ENCODE data around the gene HACD2. TPM values are rescaled to one million over a fixed set of nuclear protein-coding genes. Genes with fewer than 3 reads are reported as not detected.

HACD2 gene
- total RNA-seq, 2 experiments from 2014 or later: 24.3 to 28.8 TPM

DNA sequence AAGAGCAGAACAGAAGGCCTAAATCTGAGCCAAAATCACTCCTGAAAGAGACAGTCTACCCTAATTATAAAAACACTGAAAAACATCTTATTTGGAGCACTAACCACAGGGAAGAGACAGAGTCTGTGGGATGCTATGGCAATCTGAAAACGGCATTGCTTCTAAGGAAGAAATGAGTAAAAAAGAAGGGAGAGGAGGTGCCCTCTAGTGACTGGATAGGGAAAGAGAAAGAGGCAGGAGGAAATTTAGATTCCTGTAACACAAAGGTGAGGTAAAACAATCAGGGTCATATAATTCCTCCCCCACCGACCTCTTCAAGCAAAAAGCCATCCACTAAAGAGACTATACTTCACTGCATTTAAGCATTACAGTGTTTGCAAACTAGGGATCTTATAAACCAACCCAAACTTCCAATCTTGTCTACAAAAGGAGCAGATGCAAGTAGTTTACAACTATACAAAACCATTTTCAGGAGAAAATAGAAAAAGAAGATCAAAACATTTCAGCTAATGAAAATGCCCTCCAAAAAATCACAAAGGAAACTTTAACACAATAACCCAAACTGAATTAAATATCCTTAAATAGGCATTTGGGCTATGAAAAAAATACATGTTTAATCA, 32.6 kb downstream of the HACD2 start:
- Mint-ChIP-seq H3K4me1 (no peaks in the 10 kb centered on the region), H3K4me3 (no peak overlapping the region), H3K27me3 (no peaks in the 10 kb centered on the region), H3K36me3 (ENCODE audit: low read depth) (peaks cover 13% of the 10 kb centered on the region), H3K9me3 (no peaks in the 10 kb centered on the region), H3K27ac (no peak overlapping the region)
- CTCF ChIA-PET: interaction anchor here (0.7 to 1.3 kb wide), 2 partner anchors 12 to 475 kb away, joined by 5 read pairs; no protein-coding TSS in a partner anchor
- no peak for DNase-seq
- POLR2A ChIA-PET: no interaction called here

DNA sequence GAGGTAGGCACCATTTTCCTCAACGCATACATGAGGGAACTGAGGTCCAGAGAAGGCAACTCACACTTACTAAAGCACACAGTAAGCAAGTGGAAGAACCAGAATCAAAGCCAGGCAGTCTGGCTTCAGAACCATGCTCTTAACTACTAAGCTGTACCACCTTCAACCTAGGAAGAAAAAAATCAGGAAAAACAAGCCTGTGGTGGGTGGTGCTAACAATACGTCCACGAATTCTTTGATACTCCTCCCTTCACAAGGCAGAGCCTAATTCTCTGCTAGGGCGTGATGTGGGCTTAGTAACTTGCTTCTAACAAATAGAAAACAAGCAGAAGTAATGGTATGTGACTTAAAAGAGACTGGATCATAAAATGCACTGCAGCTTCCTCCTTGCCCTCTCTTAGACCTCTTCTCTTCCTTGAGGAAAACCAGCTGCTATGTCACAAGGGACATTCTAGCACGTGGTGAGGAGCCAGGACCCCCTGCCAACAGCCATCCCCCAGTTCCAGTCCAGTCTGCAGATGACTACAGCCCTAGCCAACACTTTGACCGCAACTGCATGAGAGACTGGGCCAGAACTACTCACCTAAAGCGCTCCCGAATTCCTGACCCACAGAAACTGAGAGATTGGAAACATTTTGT, 36.9 kb downstream of the HACD2 start:
- Mint-ChIP-seq H3K27ac (no peak overlapping the region), H3K9me3 (no peaks in the 10 kb centered on the region), H3K27me3 (no peaks in the 10 kb centered on the region), H3K36me3 (ENCODE audit: low read depth) (peaks cover 7% of the 10 kb centered on the region), H3K4me3 (no peak overlapping the region), H3K4me1 (no peaks in the 10 kb centered on the region)
- no peak for DNase-seq
- ChIA-PET POLR2A (no interaction called here), CTCF (no interaction called here)

DNA sequence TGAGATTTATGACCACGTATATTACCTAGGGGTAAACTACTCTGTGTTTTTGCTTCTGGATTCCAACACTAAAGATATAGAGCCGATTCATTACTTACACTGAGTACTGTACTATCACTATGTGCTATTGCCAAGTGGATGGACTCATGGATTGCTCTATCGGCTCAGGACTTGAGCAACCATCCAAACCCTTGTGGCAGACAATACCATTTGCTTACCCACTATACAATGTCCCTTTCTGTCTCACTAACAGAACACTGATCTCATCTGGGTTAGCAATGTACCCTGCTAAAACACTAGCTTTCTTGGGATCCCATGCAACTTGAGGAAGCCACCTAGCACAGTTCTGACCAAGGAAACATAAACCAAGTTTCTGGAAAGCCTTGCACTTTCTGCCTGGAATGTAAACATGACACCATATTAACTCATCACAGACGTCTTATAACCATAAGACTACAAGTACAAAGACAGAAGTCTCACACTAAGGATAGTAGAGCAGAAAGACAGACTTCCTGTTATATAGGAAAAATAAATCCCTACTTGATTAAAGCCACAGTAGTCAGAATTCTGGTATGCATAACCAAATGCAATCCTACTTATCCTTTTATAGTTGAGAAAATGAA, 38.6 kb downstream of the HACD2 start:
- Mint-ChIP-seq H3K36me3 (ENCODE audit: low read depth) (peaks cover 7% of the 10 kb centered on the region), H3K9me3 (no peaks in the 10 kb centered on the region), H3K27ac (no peak overlapping the region), H3K4me1 (no peaks in the 10 kb centered on the region), H3K4me3 (no peak overlapping the region), H3K27me3 (no peaks in the 10 kb centered on the region)
- CTCF ChIA-PET: no interaction called here
- DNase-seq: no peak
- POLR2A ChIA-PET: no interaction called here

DNA sequence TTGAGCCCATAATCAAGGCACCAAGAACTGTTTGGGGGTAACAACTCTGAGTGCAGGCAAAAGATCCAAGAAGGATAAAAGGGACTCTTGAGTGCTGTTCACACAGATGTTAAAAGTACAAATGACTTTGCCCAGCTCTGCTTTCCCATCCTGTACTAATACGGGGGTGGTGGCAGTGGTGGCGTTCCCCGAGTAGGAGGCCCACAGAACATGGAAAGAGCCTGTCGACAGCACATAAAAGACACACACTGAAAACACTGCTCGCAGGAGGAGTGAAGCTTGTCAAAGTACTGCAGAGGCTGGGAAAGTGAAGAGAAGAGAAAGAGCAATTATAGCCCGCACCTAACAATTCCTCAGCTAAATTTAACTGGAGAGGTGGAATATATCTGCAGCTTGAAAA, 40.9 kb downstream of the HACD2 start:
- Mint-ChIP-seq H3K27me3 (no peaks in the 10 kb centered on the region), H3K4me1 (peaks cover 4% of the 10 kb centered on the region), H3K36me3 (ENCODE audit: low read depth) (no peaks in the 10 kb centered on the region), H3K4me3 (no peak overlapping the region), H3K27ac (no peak overlapping the region), H3K9me3 (no peaks in the 10 kb centered on the region)
- DNase-seq: no peak
- CTCF ChIA-PET: no interaction called here
- POLR2A ChIA-PET: no interaction called here

DNA sequence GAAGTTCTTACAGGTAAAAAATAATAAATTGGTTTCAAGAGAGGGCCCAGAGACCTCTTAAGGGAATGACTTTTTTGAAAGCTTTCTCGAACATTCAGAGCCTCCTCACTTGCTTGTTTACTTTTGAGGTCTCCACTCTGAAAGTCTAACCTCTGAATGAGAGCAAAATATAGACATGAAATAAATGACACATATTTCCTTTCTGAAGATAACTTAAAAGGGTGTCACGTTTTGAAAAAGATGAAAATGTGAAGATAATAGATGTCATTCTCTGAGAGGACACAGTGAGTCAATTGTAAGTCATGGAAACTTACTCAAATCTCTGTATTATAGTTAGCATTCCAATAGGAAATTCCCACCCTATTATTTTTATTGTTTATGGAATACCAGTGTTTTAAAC, 44.6 kb downstream of the HACD2 start:
- CTCF ChIA-PET: no interaction called here

DNA sequence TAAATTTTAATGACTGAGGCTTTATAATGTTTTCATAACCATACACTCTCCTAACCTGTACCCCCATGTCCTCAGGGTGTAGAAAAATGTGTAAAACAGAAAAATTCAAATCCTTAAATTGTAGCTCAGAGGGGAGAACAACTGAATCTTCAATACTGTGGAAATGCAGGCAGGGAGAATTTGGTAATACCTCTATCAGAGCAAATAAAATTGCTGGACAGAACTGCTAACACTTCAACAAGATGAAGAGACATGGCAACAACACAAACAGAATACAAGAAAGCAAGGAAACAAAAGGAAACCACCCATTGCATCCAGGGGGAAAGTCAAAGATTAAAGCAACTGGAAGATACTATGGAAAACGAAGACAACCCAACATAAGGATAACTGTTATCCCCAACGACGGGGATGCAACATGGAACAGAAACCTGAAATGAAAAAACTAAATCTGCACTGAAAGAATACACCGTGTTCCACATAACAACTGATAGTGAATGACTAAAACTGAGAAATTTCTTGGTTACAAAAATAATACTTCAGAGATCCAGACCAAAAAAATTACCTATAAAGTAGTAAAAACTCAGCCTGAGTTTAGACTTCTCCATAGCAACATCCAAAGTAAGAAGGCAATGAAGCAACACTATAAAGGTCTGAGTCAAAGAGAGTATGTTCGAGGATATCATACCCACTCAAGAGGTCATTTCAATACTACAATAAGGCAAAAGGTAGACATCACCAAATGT, 48.5 kb downstream of the HACD2 start:
- peaks cover 4% of the 10 kb centered on the region for H3K4me1 Mint-ChIP-seq
- H3K9me3 Mint-ChIP-seq: no peaks in the 10 kb centered on the region
- H3K36me3 Mint-ChIP-seq (ENCODE audit: low read depth): no peaks in the 10 kb centered on the region
- H3K27ac Mint-ChIP-seq: no peak overlapping the region
- H3K27me3 Mint-ChIP-seq: no peaks in the 10 kb centered on the region
- no peak overlapping the region for H3K4me3 Mint-ChIP-seq
- ChIA-PET POLR2A (no interaction called here), CTCF (no interaction called here)
- no peak for DNase-seq

More for the DNA sequence above, 44.6 kb downstream of the HACD2 start:
- H3K27ac Mint-ChIP-seq: no peak overlapping the region
- no peaks in the 10 kb centered on the region for H3K36me3 Mint-ChIP-seq (ENCODE audit: low read depth)
- POLR2A ChIA-PET: no interaction called here
- DNase-seq: no peak
- H3K9me3 Mint-ChIP-seq: no peaks in the 10 kb centered on the region
- H3K4me1 Mint-ChIP-seq: peaks cover 4% of the 10 kb centered on the region
- no peak overlapping the region for H3K4me3 Mint-ChIP-seq
- no peaks in the 10 kb centered on the region for H3K27me3 Mint-ChIP-seq

DNA sequence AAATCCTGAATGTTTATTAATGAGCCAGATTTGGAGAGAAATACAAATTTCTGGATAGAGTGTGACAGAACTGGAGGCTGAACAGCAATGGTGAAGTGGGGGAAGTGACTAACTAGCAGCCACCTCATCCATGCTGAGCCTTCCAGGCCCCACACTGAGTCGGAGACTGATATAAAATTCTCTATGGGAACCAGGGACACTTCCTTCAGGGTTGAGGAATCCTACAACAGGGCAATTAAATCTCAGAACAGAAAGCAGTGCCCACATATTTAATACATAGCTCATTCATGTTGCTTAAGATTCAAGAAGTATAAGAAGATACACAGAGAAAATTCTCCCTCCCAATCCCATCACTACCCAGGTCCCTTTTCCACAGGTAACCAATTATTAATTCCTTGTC, 49.3 kb downstream of the HACD2 start:
- no peaks in the 10 kb centered on the region for H3K36me3 Mint-ChIP-seq (ENCODE audit: low read depth)
- H3K27ac Mint-ChIP-seq: no peak overlapping the region
- H3K9me3 Mint-ChIP-seq: no peaks in the 10 kb centered on the region

DNA sequence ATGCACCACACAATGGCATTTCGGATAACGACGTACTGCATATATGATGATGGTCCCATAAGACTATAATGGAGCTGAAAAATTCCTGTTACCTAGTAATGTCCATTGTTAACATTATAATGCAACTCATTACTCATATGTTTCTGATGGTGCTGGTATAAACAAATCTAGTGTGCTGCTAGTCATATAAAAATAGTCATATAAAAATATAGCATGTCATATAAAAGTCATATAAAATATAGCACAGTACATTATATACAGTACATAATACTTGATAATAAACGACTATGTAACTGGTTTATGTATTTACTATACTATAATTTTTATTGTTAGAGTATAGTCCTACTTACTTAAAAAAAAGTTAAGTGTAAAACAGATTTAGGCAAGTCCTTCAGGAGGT, 50.6 kb downstream of the HACD2 start:
- no peak overlapping the region for H3K4me3 Mint-ChIP-seq
- CTCF ChIA-PET: no interaction called here

More for the DNA sequence above, 49.3 kb downstream of the HACD2 start:
- ChIA-PET POLR2A (no interaction called here), CTCF (no interaction called here)
- H3K4me3 Mint-ChIP-seq: no peak overlapping the region
- DNase-seq: no peak
- no peaks in the 10 kb centered on the region for H3K27me3 Mint-ChIP-seq
- peaks cover 4% of the 10 kb centered on the region for H3K4me1 Mint-ChIP-seq

DNA sequence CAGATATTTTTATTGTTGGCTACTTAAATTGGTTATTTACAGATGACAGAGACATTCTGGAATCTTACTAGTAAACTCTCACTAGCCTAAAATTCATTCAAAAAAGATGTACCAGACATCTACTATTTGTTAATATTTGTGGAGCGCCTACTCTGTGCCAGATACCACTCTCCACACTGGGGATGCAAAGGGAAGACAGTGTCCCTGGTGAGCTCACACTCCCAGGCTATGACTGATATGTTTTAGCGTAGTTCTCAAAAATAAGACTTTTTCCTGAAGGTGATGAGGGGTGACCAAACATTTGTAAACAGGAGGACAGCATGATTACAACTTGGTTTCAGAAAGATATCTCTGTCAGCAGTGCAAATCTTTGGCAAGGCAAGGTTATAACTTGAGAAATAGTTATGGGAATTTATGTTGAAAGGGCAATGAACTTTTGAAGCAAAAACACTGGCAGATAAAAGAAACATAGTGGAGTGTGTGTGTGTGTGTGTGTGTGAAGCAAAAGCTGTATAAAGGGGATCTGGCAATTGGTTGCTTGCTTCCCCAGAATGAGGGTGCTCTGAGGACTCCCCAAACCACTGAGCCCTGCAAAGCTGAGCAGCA, 51.2 kb downstream of the HACD2 start:
- Mint-ChIP-seq H3K27me3 (no peaks in the 10 kb centered on the region), H3K4me3 (no peak overlapping the region), H3K36me3 (ENCODE audit: low read depth) (no peaks in the 10 kb centered on the region), H3K4me1 (no peaks in the 10 kb centered on the region), H3K9me3 (no peaks in the 10 kb centered on the region), H3K27ac (no peak overlapping the region)
- no peak for DNase-seq
- CTCF ChIA-PET: interaction anchor here (0.7 kb wide), 1 partner anchor 774 kb away, joined by 3 read pairs; no protein-coding TSS in a partner anchor
- POLR2A ChIA-PET: no interaction called here

More for the DNA sequence above, 50.6 kb downstream of the HACD2 start:
- no peak for DNase-seq
- H3K27ac Mint-ChIP-seq: no peak overlapping the region
- H3K9me3 Mint-ChIP-seq: no peaks in the 10 kb centered on the region
- no peaks in the 10 kb centered on the region for H3K4me1 Mint-ChIP-seq
- no peaks in the 10 kb centered on the region for H3K36me3 Mint-ChIP-seq (ENCODE audit: low read depth)
- H3K27me3 Mint-ChIP-seq: no peaks in the 10 kb centered on the region
- POLR2A ChIA-PET: no interaction called here

DNA sequence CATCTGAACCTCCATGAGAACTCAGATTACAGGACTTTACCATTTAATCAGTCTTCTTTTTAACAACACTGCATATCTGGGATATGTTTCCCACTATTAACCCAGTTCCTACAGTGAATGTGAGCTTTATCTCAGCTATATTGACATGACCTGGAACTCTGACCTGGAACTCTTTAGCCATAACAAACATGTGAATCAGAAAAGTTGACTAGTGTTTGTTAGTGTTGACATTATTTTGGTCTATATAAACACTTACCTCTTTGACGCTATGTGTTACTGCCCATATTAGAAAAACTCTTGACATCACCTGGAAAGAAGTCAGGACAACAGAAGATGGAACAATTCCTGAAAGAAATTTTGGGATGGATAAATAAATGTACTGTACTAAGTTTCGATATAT, 56.7 kb downstream of the HACD2 start:
- Mint-ChIP-seq H3K27ac (no peak overlapping the region), H3K4me3 (no peak overlapping the region), H3K9me3 (no peaks in the 10 kb centered on the region), H3K27me3 (no peaks in the 10 kb centered on the region), H3K4me1 (peaks cover 16% of the 10 kb centered on the region), H3K36me3 (ENCODE audit: low read depth) (peaks cover 12% of the 10 kb centered on the region)
- DNase-seq: no peak
- CTCF ChIA-PET: interaction anchor here (0.6 kb wide), 1 partner anchor 157 kb away, joined by 5 read pairs; no protein-coding TSS in a partner anchor
- POLR2A ChIA-PET: no interaction called here

DNA sequence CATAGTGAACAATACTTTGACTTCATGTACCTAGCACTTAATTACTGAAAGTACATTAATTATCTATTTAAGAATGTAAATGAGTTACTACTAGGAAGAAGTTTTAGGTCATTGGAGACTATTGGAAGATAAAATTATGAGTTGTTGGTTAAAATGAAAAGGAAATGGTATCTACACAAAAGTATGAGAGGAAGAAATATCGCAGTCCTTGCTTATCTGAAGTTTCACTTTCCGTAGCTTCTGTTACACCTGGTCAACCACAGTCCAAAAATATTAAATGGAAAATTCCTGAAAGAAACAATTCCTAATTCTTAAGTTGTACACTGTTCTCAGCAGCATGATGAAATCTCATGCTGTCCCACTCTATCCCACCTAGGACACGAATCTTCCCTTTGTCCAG, 57.8 kb downstream of the HACD2 start:
- DNase-seq: no peak
- no peaks in the 10 kb centered on the region for H3K9me3 Mint-ChIP-seq
- ChIA-PET CTCF (no interaction called here), POLR2A (no interaction called here)
- no peak overlapping the region for H3K4me3 Mint-ChIP-seq
- H3K27ac Mint-ChIP-seq: no peak overlapping the region
- H3K4me1 Mint-ChIP-seq: peaks cover 25% of the 10 kb centered on the region
- H3K36me3 Mint-ChIP-seq (ENCODE audit: low read depth): peaks cover 12% of the 10 kb centered on the region
- H3K27me3 Mint-ChIP-seq: no peaks in the 10 kb centered on the region

DNA sequence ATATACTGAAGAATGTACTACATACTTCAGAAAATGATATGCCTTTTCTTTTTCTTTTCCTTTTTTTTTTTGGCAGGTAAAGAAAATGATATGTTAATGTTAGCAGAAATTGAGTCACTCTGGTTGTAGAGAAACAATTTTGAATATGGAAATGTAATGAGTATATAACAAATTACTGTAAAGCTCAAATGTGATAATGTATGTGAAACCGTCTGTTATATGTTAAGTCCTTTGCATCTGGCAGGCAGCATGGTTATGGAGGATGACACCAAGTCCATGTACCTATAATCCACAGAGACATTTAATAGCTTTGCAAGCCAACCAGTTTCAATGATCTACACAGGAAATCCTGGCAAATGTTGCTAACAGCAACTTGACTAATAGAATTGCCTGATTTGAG, 58.4 kb downstream of the HACD2 start:
- H3K4me1 Mint-ChIP-seq: peaks cover 30% of the 10 kb centered on the region
- H3K27ac Mint-ChIP-seq: no peak overlapping the region
- H3K27me3 Mint-ChIP-seq: no peaks in the 10 kb centered on the region
- POLR2A ChIA-PET: no interaction called here
- DNase-seq: no peak
- H3K9me3 Mint-ChIP-seq: no peaks in the 10 kb centered on the region
- no peak overlapping the region for H3K4me3 Mint-ChIP-seq
- CTCF ChIA-PET: no interaction called here
- peaks cover 12% of the 10 kb centered on the region for H3K36me3 Mint-ChIP-seq (ENCODE audit: low read depth)

DNA sequence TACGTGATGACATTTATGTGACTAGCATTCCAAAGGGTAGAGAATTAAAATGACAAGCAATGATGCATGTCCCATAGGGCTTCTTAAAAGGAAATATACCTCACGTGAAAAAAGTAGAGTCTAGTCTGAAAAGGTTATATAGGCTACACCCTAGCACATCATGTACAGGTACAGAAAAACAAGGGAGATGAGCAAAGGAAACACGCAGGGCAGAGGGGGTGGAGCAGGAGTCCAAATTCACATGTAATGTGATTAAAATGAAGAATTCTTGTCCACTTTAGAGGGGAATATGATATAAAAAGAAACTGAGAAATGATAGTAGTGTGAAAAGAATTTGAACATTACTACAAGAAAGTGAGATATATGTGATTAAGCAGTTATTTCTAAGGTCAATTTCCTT, 59.4 kb downstream of the HACD2 start:
- H3K27me3 Mint-ChIP-seq: no peaks in the 10 kb centered on the region

More for the DNA sequence above, 59.4 kb downstream of the HACD2 start:
- ChIA-PET CTCF (no interaction called here), POLR2A (no interaction called here)
- Mint-ChIP-seq H3K9me3 (no peaks in the 10 kb centered on the region), H3K4me1 (peaks cover 31% of the 10 kb centered on the region), H3K27ac (no peak overlapping the region), H3K36me3 (ENCODE audit: low read depth) (peaks cover 12% of the 10 kb centered on the region), H3K4me3 (no peak overlapping the region)
- no peak for DNase-seq
